Panc1 (cell line): ENCODE measurements around the gene PIK3IP1.

Source experiments
- POLR2AphosphoS5 ChIP-seq: IDR thresholded peaks from 2 replicates; pipeline ENCODE4 v1.6.1; 2012; ENCODE audit warnings: mild to moderate bottlenecking, low read depth, low read length, moderate library complexity
- TF ChIP-seq, protein P1 (sequence below): fragments of 450-650 bp; IDR thresholded peaks from 2 replicates; pipeline ENCODE4 v1.5.1; 2017; ENCODE audit warnings: mild to moderate bottlenecking

DNA sequence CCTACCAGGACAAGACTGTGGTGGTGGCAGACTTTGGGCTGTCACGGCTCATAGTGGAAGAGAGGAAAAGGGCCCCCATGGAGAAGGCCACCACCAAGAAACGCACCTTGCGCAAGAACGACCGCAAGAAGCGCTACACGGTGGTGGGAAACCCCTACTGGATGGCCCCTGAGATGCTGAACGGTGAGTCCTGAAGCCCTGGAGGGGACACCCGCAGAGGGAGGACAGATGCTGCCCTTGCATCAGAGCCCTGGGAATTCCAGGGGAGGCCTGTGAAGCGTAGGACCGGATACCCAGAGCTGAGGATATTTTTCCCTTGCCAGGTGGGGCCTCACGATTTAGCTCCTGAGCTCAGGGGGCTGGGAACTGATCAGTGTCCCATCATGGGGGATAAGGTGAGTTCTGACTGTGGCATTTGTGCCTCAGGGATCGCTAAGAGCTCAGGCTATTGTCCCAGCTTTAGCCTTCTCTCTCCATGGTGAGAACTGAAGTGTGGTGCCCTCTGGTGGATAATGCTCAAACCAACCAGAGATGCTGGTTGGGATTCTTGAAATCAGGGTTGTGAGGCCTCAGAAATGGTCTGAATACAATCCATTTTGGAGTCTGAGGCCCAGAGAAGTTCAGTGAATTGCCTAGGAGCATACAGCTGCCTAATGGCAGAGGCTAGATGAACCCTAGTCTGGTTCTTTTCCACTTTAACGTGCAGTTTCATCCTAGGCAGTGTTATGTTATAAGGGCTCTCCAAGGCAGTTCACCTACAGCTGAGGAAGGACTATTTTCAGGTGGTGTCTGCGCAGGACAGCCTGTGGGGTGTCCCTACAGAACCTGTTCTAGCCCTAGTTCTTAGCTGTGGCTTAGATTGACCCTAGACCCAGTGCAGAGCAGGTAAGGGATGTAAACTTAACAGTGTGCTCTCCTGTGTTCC is 19.5 kb downstream of the PIK3IP1 start:
- TF ChIP-seq POLR2AphosphoS5: no peak
- TF ChIP-seq, protein P1, sequence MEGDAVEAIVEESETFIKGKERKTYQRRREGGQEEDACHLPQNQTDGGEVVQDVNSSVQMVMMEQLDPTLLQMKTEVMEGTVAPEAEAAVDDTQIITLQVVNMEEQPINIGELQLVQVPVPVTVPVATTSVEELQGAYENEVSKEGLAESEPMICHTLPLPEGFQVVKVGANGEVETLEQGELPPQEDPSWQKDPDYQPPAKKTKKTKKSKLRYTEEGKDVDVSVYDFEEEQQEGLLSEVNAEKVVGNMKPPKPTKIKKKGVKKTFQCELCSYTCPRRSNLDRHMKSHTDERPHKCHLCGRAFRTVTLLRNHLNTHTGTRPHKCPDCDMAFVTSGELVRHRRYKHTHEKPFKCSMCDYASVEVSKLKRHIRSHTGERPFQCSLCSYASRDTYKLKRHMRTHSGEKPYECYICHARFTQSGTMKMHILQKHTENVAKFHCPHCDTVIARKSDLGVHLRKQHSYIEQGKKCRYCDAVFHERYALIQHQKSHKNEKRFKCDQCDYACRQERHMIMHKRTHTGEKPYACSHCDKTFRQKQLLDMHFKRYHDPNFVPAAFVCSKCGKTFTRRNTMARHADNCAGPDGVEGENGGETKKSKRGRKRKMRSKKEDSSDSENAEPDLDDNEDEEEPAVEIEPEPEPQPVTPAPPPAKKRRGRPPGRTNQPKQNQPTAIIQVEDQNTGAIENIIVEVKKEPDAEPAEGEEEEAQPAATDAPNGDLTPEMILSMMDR: peak; percentile 81
